ENCODE data around the gene ROM1. TPM values are rescaled to one million over a fixed set of nuclear protein-coding genes. Genes with fewer than 3 reads are reported as not detected.

ROM1 gene
- polyA plus RNA-seq, 2 of the 4 experiments (the other 2 are of a cell fraction) = 0.92 to 2.8 TPM

DNA sequence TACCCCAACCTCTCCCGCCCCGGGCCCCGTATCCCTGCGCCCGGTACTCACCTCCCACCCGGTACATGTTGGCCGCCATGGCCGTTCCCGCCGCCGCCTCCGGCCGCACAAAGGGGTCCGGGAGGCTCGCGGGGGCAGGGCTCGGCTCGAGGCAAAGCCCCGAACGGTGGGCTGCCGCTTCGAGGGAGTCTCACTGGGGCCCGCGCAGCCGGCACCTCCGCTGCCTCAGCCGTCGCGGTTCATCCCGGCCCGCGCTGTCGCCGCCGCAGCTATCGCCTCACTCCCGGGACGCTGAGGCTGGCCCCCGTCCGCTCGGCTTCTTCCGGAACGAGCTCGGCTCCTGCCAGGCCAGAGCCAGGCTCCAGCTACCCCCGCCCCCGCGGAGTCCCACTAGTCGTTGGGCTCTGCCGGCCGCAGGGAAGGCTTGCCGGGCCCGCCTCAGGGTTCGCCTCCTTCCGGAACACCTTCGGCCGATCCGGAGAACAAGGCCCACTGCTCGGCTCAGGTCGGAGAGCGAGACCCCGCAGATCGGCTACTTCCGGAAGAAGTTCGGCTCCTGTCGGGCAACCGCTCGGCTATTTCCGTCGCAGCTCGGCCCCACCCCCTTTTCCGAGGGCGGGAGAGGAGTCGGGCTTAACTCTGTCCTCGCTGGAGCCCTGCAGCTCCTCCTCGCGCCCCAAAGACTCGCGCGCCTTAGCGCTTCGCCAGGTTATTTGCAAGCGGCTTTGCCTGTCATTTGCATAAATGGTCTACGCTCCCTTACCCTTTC, 11.5 kb upstream of the ROM1 start, which contains the start of gene MTA2 (continued):
- TF ChIP-seq, protein P1, sequence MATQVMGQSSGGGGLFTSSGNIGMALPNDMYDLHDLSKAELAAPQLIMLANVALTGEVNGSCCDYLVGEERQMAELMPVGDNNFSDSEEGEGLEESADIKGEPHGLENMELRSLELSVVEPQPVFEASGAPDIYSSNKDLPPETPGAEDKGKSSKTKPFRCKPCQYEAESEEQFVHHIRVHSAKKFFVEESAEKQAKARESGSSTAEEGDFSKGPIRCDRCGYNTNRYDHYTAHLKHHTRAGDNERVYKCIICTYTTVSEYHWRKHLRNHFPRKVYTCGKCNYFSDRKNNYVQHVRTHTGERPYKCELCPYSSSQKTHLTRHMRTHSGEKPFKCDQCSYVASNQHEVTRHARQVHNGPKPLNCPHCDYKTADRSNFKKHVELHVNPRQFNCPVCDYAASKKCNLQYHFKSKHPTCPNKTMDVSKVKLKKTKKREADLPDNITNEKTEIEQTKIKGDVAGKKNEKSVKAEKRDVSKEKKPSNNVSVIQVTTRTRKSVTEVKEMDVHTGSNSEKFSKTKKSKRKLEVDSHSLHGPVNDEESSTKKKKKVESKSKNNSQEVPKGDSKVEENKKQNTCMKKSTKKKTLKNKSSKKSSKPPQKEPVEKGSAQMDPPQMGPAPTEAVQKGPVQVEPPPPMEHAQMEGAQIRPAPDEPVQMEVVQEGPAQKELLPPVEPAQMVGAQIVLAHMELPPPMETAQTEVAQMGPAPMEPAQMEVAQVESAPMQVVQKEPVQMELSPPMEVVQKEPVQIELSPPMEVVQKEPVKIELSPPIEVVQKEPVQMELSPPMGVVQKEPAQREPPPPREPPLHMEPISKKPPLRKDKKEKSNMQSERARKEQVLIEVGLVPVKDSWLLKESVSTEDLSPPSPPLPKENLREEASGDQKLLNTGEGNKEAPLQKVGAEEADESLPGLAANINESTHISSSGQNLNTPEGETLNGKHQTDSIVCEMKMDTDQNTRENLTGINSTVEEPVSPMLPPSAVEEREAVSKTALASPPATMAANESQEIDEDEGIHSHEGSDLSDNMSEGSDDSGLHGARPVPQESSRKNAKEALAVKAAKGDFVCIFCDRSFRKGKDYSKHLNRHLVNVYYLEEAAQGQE (IDR thresholded peaks at IDR 0.05) = 0 out of 2 replicates have a peak, but pooled peaks have one; percentile 31

DNA sequence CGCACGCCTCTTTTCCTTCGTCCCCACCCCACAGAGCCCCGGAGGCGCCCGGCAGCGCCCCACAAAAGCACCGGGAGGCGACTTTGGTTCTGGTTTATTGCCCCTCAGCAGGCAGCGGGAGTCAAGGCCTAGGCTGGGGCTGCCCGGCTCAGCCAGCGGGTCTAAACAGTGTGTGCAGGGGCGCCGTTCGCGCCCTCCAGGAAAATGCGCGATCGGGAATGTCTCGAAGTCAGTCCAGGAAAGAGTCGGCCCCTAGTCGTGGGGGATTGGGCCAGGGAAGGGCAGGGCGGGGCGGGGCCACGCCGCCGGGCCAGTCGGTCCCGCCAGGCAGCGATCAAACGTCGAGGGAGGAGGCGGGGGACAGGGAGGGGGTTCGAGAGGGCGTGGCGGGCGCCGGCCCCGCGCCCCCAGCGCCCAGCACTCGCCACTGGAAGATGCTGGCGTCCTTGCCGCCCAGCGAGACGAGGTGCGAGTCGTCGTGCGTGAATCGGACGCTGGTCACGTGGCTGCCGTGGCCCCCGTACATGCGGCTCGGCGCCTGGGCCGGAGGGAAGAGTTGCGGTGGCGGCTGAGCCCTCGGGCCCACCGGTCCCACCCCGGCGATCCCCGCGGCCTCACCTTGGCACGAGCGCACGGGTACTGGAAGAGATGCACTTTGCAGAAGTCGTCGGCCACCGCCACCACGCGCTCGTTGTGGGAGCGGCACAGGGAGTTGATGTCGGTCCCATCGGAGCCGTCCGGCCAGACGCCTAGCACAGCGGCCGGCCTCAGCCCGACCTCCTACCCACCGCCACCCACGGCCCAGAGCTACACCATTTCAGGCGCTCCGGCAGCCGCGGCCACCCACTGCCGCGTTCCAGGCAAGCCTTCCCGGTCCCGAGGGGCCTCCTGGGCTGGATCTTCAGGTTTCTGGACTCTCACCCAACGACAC, 10.7 kb upstream of the ROM1 start:
- ChIA-PET POLR2A (interaction anchor here (1.0 to 3.5 kb wide), 9 partner anchors 9 to 239 kb away, joined by 3 to 75 read pairs (median 6); partner anchors contain the start of genes B3GAT3, C11orf98, CSKMT and EEF1G), CTCF (interaction anchor here (0.5 to 5.1 kb wide), 6 partner anchors 10 to 720 kb away, joined by 4 to 42 read pairs (median 10); partner anchors contain the start of genes EML3, ROM1 and TUT1)
- DNase-seq (ENCODE audit: low read depth in 1 of 2, low spot score in 1 of 2) = peak in 1 of 2 experiments; percentile 37
- H3K4me1 ChIP-seq = peaks cover 32% of the 10 kb centered on the region
- FAIRE-seq = no peak
- H3K27ac ChIP-seq = peak overlapping the region; percentile 72 to 98
- TF ChIP-seq NPAS2 (CRISPR knock-in tag; IDR thresholded peaks at IDR 0.05; ENCODE audit: borderline replicate concordance) (no peak), RNF2 (IDR thresholded peaks at IDR 0.05; ENCODE audit: borderline replicate concordance, low read depth) (0 out of 2 replicates have a peak, but pooled peaks have one; percentile 47)
- H3K4me3 ChIP-seq = peak overlapping the region; percentile 92
- WGBS (ENCODE audit: missing lambda C conversion rate) = 79% methylated on average over 71 of the region's 96 CpGs
- peak overlapping the region; percentile 97 for H3K4me2 ChIP-seq
- H3K9me3 ChIP-seq = no peaks in the 10 kb centered on the region
- peak; percentile 21 to 37 for ATAC-seq

- ChIA-PET POLR2A (interaction anchor here (1.4 to 1.6 kb wide), 2 partner anchors 11 to 29 kb away, joined by 3 to 11 read pairs; partner anchors contain the start of genes EEF1G and TUT1), CTCF (interaction anchor here (1.2 to 5.1 kb wide), 4 partner anchors 9 to 208 kb away, joined by 3 to 42 read pairs (median 8); partner anchors contain the start of genes EML3, ROM1 and TUT1)
- TF ChIP-seq HEYL (CRISPR knock-in tag; IDR thresholded peaks at IDR 0.05) = no peak
- WGBS (ENCODE audit: missing lambda C conversion rate) = 98% methylated on average over 13 of the region's 13 CpGs
- DNase-seq (ENCODE audit: low read depth in 1 of 2, low spot score in 1 of 2) (no peak), ATAC-seq (no peak), FAIRE-seq (no peak)
- Histone ChIP-seq H3K4me2 (no peak overlapping the region), H3K9me3 (no peaks in the 10 kb centered on the region), H3K27ac (no peak overlapping the region), H3K4me1 (peaks cover 32% of the 10 kb centered on the region), H3K4me3 (no peak overlapping the region)
Observed at GRCh38 chr11:62603072-62603408, 10.0 kb upstream of the ROM1 start.

DNA sequence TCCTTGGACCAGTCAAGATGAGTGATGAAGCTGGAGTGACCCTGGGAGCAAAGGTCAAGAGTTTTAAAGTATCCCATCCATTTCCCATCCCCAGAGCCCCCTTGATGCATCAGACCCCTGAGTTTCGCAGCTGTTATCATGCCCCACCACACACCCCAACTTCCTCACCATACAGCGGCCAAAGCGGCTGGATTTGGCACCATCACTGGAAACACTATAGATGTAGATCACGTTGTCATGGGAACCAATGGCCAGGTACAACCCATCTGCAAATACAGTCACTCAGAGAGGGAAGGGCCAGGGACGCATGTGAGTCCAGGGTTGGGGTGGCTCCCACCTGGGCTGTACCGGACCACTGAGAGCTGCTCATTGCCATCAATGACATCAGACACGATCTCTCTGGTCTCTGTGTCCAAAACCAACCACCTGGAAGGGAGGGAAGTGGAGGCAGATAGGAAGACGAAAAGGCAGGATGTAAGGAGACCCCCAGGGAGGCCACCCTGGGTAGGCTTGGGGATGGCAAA, 9.2 kb upstream of the ROM1 start:
- FAIRE-seq (no peak), DNase-seq (ENCODE audit: low read depth in 1 of 2, low spot score in 1 of 2) (no peak), ATAC-seq (no peak)
- WGBS (ENCODE audit: missing lambda C conversion rate) = 96% methylated on average over 8 of the region's 8 CpGs
- POLR2A ChIA-PET = interaction anchor here (1.4 to 1.6 kb wide), 2 partner anchors 12 to 30 kb away, joined by 3 to 11 read pairs; partner anchors contain the start of genes EEF1G and TUT1
- CTCF ChIA-PET = interaction anchor here (0.8 to 5.1 kb wide), 8 partner anchors 8 to 209 kb away, joined by 3 to 42 read pairs (median 4); partner anchors contain the start of genes EML3, ROM1 and TUT1
- H3K4me1 ChIP-seq = peaks cover 27% of the 10 kb centered on the region
- no peak overlapping the region for H3K4me3 ChIP-seq
- H3K27ac ChIP-seq = no peak overlapping the region
- no peaks in the 10 kb centered on the region for H3K9me3 ChIP-seq
- no peak overlapping the region for H3K4me2 ChIP-seq
- TF ChIP-seq ESRRA (IDR thresholded peaks at IDR 0.05; ENCODE audit: borderline replicate concordance, low read length) (no peak), FOSB (CRISPR knock-in tag; IDR thresholded peaks at IDR 0.05) (no peak), ZFP36 (IDR thresholded peaks at IDR 0.05; ENCODE audit: borderline replicate concordance, partially characterized antibody) (no peak), NPAS2 (CRISPR knock-in tag; IDR thresholded peaks at IDR 0.05; ENCODE audit: borderline replicate concordance) (no peak), MAZ (IDR thresholded peaks at IDR 0.05; ENCODE audit: borderline replicate concordance, low read depth, low read length) (no peak), POLR2A (IDR thresholded peaks at IDR 0.05; ENCODE audit: low read length) (no peak), CEBPB (IDR thresholded peaks at IDR 0.05) (no peak), HDAC2 (IDR thresholded peaks at IDR 0.05) (no peak), PBX3 (IDR thresholded peaks at IDR 0.05) (no peak), GATA3 (IDR thresholded peaks at IDR 0.05; ENCODE audit: borderline replicate concordance) (no peak), HEYL (CRISPR knock-in tag; IDR thresholded peaks at IDR 0.05) (no peak), MYC (IDR thresholded peaks at IDR 0.05; ENCODE audit: borderline replicate concordance, low read length) (no peak), FOXS1 (CRISPR knock-in tag; IDR thresholded peaks at IDR 0.05) (no peak), ATOH8 (CRISPR knock-in tag; IDR thresholded peaks at IDR 0.05; ENCODE audit: low read depth) (no peak), ZSCAN20 (CRISPR knock-in tag; IDR thresholded peaks at IDR 0.05) (no peak), KDM1A (IDR thresholded peaks at IDR 0.05; ENCODE audit: low read depth) (no peak)
- TF ChIP-seq, protein P2, sequence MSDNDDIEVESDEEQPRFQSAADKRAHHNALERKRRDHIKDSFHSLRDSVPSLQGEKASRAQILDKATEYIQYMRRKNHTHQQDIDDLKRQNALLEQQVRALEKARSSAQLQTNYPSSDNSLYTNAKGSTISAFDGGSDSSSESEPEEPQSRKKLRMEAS (IDR thresholded peaks at IDR 0.05) = no peak
- TF ChIP-seq, protein P3, sequence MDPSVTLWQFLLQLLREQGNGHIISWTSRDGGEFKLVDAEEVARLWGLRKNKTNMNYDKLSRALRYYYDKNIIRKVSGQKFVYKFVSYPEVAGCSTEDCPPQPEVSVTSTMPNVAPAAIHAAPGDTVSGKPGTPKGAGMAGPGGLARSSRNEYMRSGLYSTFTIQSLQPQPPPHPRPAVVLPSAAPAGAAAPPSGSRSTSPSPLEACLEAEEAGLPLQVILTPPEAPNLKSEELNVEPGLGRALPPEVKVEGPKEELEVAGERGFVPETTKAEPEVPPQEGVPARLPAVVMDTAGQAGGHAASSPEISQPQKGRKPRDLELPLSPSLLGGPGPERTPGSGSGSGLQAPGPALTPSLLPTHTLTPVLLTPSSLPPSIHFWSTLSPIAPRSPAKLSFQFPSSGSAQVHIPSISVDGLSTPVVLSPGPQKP (IDR thresholded peaks at IDR 0.05; ENCODE audit: low read depth, low read length) = no peak
